Neural cell (in vitro differentiated cells): ENCODE results near the gene IL15RA.

Experiments used
- CTCF ChIP-seq: fragments of 450-650 bp; IDR thresholded peaks from 2 replicates; pipeline ENCODE4 v1.5.1; 2014; ENCODE audit warnings: antibody characterized with exemption, mild to moderate bottlenecking, moderate library complexity; ENCODE audit not compliant: poor library complexity, severe bottlenecking
- EP300 ChIP-seq: fragments of 450-650 bp; conservative IDR thresholded peaks from 2 replicates; pipeline ENCODE4 v1.6.1; 2014; ENCODE audit warnings: antibody characterized with exemption, mild to moderate bottlenecking, moderate library complexity; ENCODE audit not compliant: poor library complexity, severe bottlenecking
- MXI1 ChIP-seq: fragments of 450-650 bp; conservative IDR thresholded peaks from 2 replicates; pipeline ENCODE4 v1.6.1; 2014; ENCODE audit warnings: antibody characterized with exemption, mild to moderate bottlenecking; ENCODE audit not compliant: poor library complexity, severe bottlenecking
- POLR2AphosphoS5 ChIP-seq: IDR thresholded peaks from 2 replicates; pipeline ENCODE4 v1.6.1; 2012
- RAD21 ChIP-seq: fragments of 450-650 bp; conservative IDR thresholded peaks from 2 replicates; pipeline ENCODE4 v1.6.1; 2014; ENCODE audit warnings: antibody characterized with exemption, mild to moderate bottlenecking, moderate library complexity
- TAF1 ChIP-seq: IDR thresholded peaks from 2 replicates; pipeline ENCODE4 v1.6.1; 2012; ENCODE audit warnings: low read depth

- TF ChIP-seq RAD21 (no peak), CTCF (no peak), POLR2AphosphoS5 (no peak), MXI1 (no peak), TAF1 (no peak), EP300 (no peak)
Observed at GRCh38 chr10:5940807-5941218, 36.5 kb downstream of the IL15RA start.
